HG02642 (cell line): ENCODE data around the gene CHRM4.

Experiments used
- ATAC-seq: cut with Tn5 transposase; IDR thresholded peaks from one replicate; pipeline ENCODE4 v1.9.1; 2021; ENCODE audit warnings: mild to moderate bottlenecking; ENCODE audit not compliant: unreplicated experiment, poor library complexity

Gene CHRM4

GRCh38 chr11:46404476-46405017 lies 13.0 kb upstream of the CHRM4 start:
- no peak for ATAC-seq

GRCh38 chr11:46402957-46403902 lies 11.7 kb upstream of the CHRM4 start:
- no peak for ATAC-seq

GRCh38 chr11:46397526-46397925 lies 6.0 kb upstream of the CHRM4 start:
- ATAC-seq, result no peak

GRCh38 chr11:46393759-46394158 lies 2.2 kb upstream of the CHRM4 start:
- no peak for ATAC-seq

- ATAC-seq, result no peak
Observed at GRCh38 chr11:46393231-46393616, 1.6 kb upstream of the CHRM4 start.

GRCh38 chr11:46392421-46393230 lies 1.1 kb upstream of the CHRM4 start:
- peak; percentile 63 for ATAC-seq

GRCh38 chr11:46391186-46391577 lies 394 bp downstream of the CHRM4 start:
- ATAC-seq, result no peak

GRCh38 chr11:46390331-46391171 lies 1.0 kb downstream of the CHRM4 start:
- ATAC-seq, result no peak

GRCh38 chr11:46389450-46390330 lies 1.9 kb downstream of the CHRM4 start:
- ATAC-seq, result peak; percentile 61

- no peak for ATAC-seq
Observed at GRCh38 chr11:46388619-46389449, 2.7 kb downstream of the CHRM4 start.

GRCh38 chr11:46387919-46388618 lies 3.5 kb downstream of the CHRM4 start:
- ATAC-seq, result no peak

- no peak for ATAC-seq
Observed at GRCh38 chr11:46387456-46387855, 4.1 kb downstream of the CHRM4 start.

GRCh38 chr11:46386674-46387073 lies 4.9 kb downstream of the CHRM4 start:
- no peak for ATAC-seq

GRCh38 chr11:46386005-46386578 lies 5.5 kb downstream of the CHRM4 start:
- ATAC-seq, result no peak

GRCh38 chr11:46385169-46386004 lies 6.2 kb downstream of the CHRM4 start:
- no peak for ATAC-seq

GRCh38 chr11:46383974-46384701 lies 7.4 kb downstream of the CHRM4 start:
- no peak for ATAC-seq
